Measurements from ENCODE around the gene TMOD1.

TMOD1 gene

GRCh38 chr9:97565262-97565661, 63.8 kb downstream of the TMOD1 start:
- ATAC-seq: no peak
- TF ChIP-seq OSR1 (CRISPR knock-in tag; IDR thresholded peaks at IDR 0.05): no peak
- no peak for TF ChIP-seq PATZ1 (CRISPR knock-in tag; IDR thresholded peaks at IDR 0.05; ENCODE audit: borderline replicate concordance)
- TF ChIP-seq, protein P1, sequence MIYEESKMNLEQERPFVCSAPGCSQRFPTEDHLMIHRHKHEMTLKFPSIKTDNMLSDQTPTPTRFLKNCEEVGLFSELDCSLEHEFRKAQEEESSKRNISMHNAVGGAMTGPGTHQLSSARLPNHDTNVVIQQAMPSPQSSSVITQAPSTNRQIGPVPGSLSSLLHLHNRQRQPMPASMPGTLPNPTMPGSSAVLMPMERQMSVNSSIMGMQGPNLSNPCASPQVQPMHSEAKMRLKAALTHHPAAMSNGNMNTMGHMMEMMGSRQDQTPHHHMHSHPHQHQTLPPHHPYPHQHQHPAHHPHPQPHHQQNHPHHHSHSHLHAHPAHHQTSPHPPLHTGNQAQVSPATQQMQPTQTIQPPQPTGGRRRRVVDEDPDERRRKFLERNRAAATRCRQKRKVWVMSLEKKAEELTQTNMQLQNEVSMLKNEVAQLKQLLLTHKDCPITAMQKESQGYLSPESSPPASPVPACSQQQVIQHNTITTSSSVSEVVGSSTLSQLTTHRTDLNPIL (CRISPR knock-in tag; IDR thresholded peaks at IDR 0.05; ENCODE audit: low read depth): no peak
- no peak for TF ChIP-seq ESRRG (CRISPR knock-in tag; IDR thresholded peaks at IDR 0.05)
- TF ChIP-seq TOX (CRISPR knock-in tag; IDR thresholded peaks at IDR 0.05; ENCODE audit: borderline replicate concordance): no peak
- TF ChIP-seq POU6F1 (CRISPR knock-in tag; IDR thresholded peaks at IDR 0.05; ENCODE audit: borderline replicate concordance, low read depth): no peak

- no peak for TF ChIP-seq ZFP3 (CRISPR knock-in tag; IDR thresholded peaks at IDR 0.05)
- TF ChIP-seq ZNF565 (CRISPR knock-in tag; conservative IDR thresholded peaks at IDR 0.05; ENCODE audit: low read depth): no peak
- no peak for TF ChIP-seq OSR1 (CRISPR knock-in tag; IDR thresholded peaks at IDR 0.05)
- TF ChIP-seq TSHZ2 (CRISPR knock-in tag; IDR thresholded peaks at IDR 0.05): no peak
- no peak for TF ChIP-seq POU6F1 (CRISPR knock-in tag; IDR thresholded peaks at IDR 0.05; ENCODE audit: borderline replicate concordance, low read depth)
- TF ChIP-seq TOX (CRISPR knock-in tag; IDR thresholded peaks at IDR 0.05; ENCODE audit: borderline replicate concordance): no peak
- TF ChIP-seq CSRNP3 (CRISPR knock-in tag; IDR thresholded peaks at IDR 0.05): no peak
- no peak for TF ChIP-seq ARNTL (CRISPR knock-in tag; IDR thresholded peaks at IDR 0.05; ENCODE audit: borderline replicate concordance, low read depth)
- TF ChIP-seq ESRRG (CRISPR knock-in tag; IDR thresholded peaks at IDR 0.05): no peak
- no peak for TF ChIP-seq ISL1 (CRISPR knock-in tag; IDR thresholded peaks at IDR 0.05)
- no peak for TF ChIP-seq GLIS3 (CRISPR knock-in tag; IDR thresholded peaks at IDR 0.05)
- TF ChIP-seq, protein P1 (CRISPR knock-in tag; IDR thresholded peaks at IDR 0.05; ENCODE audit: low read depth): no peak
- no peak for TF ChIP-seq ZNF70 (CRISPR knock-in tag; IDR thresholded peaks at IDR 0.05)
- TF ChIP-seq TCF4 (CRISPR knock-in tag; IDR thresholded peaks at IDR 0.05; ENCODE audit: borderline replicate concordance): no peak
- no peak for ATAC-seq
These were observed 65.9 kb downstream of the TMOD1 start for GRCh38 chr9:97567182-97567893.

- no peak for ATAC-seq
- TF ChIP-seq PPARA (CRISPR knock-in tag; IDR thresholded peaks at IDR 0.05; ENCODE audit: borderline replicate concordance) (no peak), OSR1 (CRISPR knock-in tag; IDR thresholded peaks at IDR 0.05) (no peak), ZNF565 (CRISPR knock-in tag; conservative IDR thresholded peaks at IDR 0.05; ENCODE audit: low read depth) (no peak), TSHZ2 (CRISPR knock-in tag; IDR thresholded peaks at IDR 0.05) (no peak), ZFP30 (CRISPR knock-in tag; IDR thresholded peaks at IDR 0.05) (no peak), ISL1 (CRISPR knock-in tag; IDR thresholded peaks at IDR 0.05) (no peak), TOX (CRISPR knock-in tag; IDR thresholded peaks at IDR 0.05; ENCODE audit: borderline replicate concordance) (no peak), ZNF70 (CRISPR knock-in tag; IDR thresholded peaks at IDR 0.05) (no peak), ESRRG (CRISPR knock-in tag; IDR thresholded peaks at IDR 0.05) (no peak), ZNF8 (CRISPR knock-in tag; IDR thresholded peaks at IDR 0.05) (no peak), TCF4 (CRISPR knock-in tag; IDR thresholded peaks at IDR 0.05; ENCODE audit: borderline replicate concordance) (no peak)
- TF ChIP-seq, protein P1 (CRISPR knock-in tag; IDR thresholded peaks at IDR 0.05; ENCODE audit: low read depth): no peak
These were observed 66.4 kb downstream of the TMOD1 start for GRCh38 chr9:97567894-97568202.

Data from SK-N-SH treated with all-trans-retinoic acid at 6 μM for 48 hours (cell line).